Endodermal cell (in vitro differentiated cells): ENCODE data around the gene BIRC6. TPM values are rescaled to one million over a fixed set of nuclear protein-coding genes. Genes with fewer than 3 reads are reported as not detected.

ENCODE experiments used
- DNase-seq: peaks from one replicate; pipeline ENCODE4 v3.0.0-alpha.2; 2017
- H3K27ac ChIP-seq: 2 replicates; pipeline ENCODE4 v1.5.1; 2013; ENCODE audit warnings: mild to moderate bottlenecking, low read depth, low read length, moderate library complexity
- H3K27me3 ChIP-seq: 2 replicates; pipeline ENCODE4 v1.6.1; 2013; ENCODE audit warnings: mild to moderate bottlenecking, low read length, moderate library complexity; ENCODE audit not compliant: insufficient read depth, control insufficient read depth, poor library complexity, severe bottlenecking
- H3K36me3 ChIP-seq: 2 replicates; pipeline ENCODE4 v1.7.0; 2013; ENCODE audit warnings: mild to moderate bottlenecking, low read length, moderate library complexity; ENCODE audit not compliant: control insufficient read depth, insufficient read depth
- H3K4me1 ChIP-seq: one replicate; pipeline ENCODE4 v1.7.0; 2013; ENCODE audit warnings: low read length; ENCODE audit not compliant: control insufficient read depth, insufficient read depth
- H3K4me3 ChIP-seq: 2 replicates; pipeline ENCODE4 v1.5.1; 2013; ENCODE audit warnings: mild to moderate bottlenecking, low read length, moderate library complexity
- H3K9ac ChIP-seq: 2 replicates; pipeline ENCODE4 v1.6.1; 2013; ENCODE audit warnings: mild to moderate bottlenecking, low read length, moderate library complexity; ENCODE audit not compliant: poor library complexity, severe bottlenecking; ENCODE audit errors: extremely low read depth
- H3K9me3 ChIP-seq: 2 replicates; pipeline ENCODE4 v1.6.1; 2013; ENCODE audit warnings: mild to moderate bottlenecking, low read length, moderate library complexity; ENCODE audit not compliant: control insufficient read depth
- H3K27ac Mint-ChIP-seq: 2 replicates; pipeline ENCODE4 v1.8.0; 2020; ENCODE audit warnings: mixed read lengths
- H3K27me3 Mint-ChIP-seq: 2 replicates; pipeline ENCODE4 v1.8.0; 2021; ENCODE audit warnings: mild to moderate bottlenecking, mixed read lengths; ENCODE audit not compliant: insufficient read depth
- H3K36me3 Mint-ChIP-seq: 2 replicates; pipeline ENCODE4 v1.8.0; 2020; ENCODE audit warnings: low read depth, mixed read lengths
- H3K4me1 Mint-ChIP-seq: 2 replicates; pipeline ENCODE4 v1.8.0; 2020; ENCODE audit warnings: mixed read lengths
- H3K4me3 Mint-ChIP-seq: 2 replicates; pipeline ENCODE4 v1.8.0; 2020; ENCODE audit warnings: mild to moderate bottlenecking, moderate library complexity, mixed read lengths
- H3K9me3 Mint-ChIP-seq: 2 replicates; pipeline ENCODE4 v1.8.0; 2020; ENCODE audit warnings: mild to moderate bottlenecking, mixed read lengths
- CTCF ChIP-seq: fragments of 200-600 bp; sonication (generic); conservative IDR thresholded peaks from 2 replicates; pipeline ENCODE4 v1.5.0; 2021; ENCODE audit warnings: antibody characterized with exemption, mild to moderate bottlenecking
- WGBS, 2 experiments: methylation state at CpG; one replicate each; pipeline versions ENCODE4 v1.1.5 to v1.1.7; 2013; ENCODE audit warnings: missing lambda C conversion rate in 2 of 2, mixed read lengths in 1 of 2; ENCODE audit not compliant: insufficient coverage in 1 of 2, insufficient read length in 1 of 2; 5-methylcytosine and 5-hydroxymethylcytosine counted together
- total RNA-seq, 2 donors: library from RNA; stranded (reverse); fragmentation: NEBNext Ultra II Directional in 1 of 2; extraction: Animal tissue kit (Norgen Biotek cat#: 25700) in 1 of 2; gene quantifications; 2 replicates in 1 of 2; 3 replicates in 1 of 2; pipeline ENCODE4 v1.2.1, GENCODE V29; 2021

BIRC6 gene
- total RNA-seq, 2 donors from 2014 or later, result 84.6 to 111 TPM

- H3K36me3 Mint-ChIP-seq, result peaks cover 24% of the 10 kb centered on the region
- H3K4me3 ChIP-seq, result no peak overlapping the region
- H3K36me3 ChIP-seq, result peaks cover 28% of the 10 kb centered on the region
- no peaks in the 10 kb centered on the region for H3K4me1 ChIP-seq
- H3K27ac ChIP-seq, result no peak overlapping the region
- WGBS, 2 experiments, result 92 to 98% methylated on average over 6 to 7 of the region's 7 CpGs
- H3K9ac ChIP-seq, result no peak overlapping the region
- TF ChIP-seq CTCF, result no peak
- DNase-seq, result no peak
- H3K4me3 Mint-ChIP-seq, result no peak overlapping the region
- H3K27me3 Mint-ChIP-seq, result no peaks in the 10 kb centered on the region
- H3K27me3 ChIP-seq, result no peaks in the 10 kb centered on the region
- no peaks in the 10 kb centered on the region for H3K9me3 ChIP-seq
- H3K4me1 Mint-ChIP-seq, result no peaks in the 10 kb centered on the region
- H3K27ac Mint-ChIP-seq, result no peak overlapping the region
- H3K9me3 Mint-ChIP-seq, result no peaks in the 10 kb centered on the region
These were observed 295.9 kb downstream of the BIRC6 start for GRCh38 chr2:32652555-32653209.

DNA sequence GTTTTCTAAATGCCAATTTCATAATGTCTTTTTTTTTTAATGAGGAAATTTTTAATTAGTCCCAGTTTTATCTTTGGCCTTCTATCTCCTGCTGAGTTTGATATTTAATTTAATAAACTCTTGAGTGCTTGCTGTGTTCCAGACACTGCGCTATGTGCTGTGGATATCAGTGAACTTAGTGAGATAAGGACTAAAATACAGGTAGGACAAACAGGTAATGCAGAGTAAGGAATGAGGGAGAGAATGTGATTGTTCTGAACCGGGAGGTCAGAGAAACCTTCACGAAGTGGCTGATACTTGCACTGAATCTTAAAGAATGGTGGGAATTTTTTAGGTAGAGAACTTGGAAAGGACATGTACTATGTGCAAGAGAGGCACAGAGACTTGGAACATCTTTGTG is 299.2 kb downstream of the BIRC6 start:
- H3K27ac ChIP-seq, result no peak overlapping the region
- Mint-ChIP-seq H3K27ac (peak overlapping the region; percentile 14), H3K27me3 (no peaks in the 10 kb centered on the region), H3K4me3 (no peak overlapping the region), H3K9me3 (peaks cover 1% of the 10 kb centered on the region), H3K4me1 (no peaks in the 10 kb centered on the region), H3K36me3 (peaks cover 26% of the 10 kb centered on the region)
- H3K9me3 ChIP-seq, result no peaks in the 10 kb centered on the region
- H3K9ac ChIP-seq, result no peak overlapping the region
- 91 to 92% methylated on average over 3 of the region's 3 CpGs for WGBS, 2 experiments
- H3K4me1 ChIP-seq, result no peaks in the 10 kb centered on the region
- H3K36me3 ChIP-seq, result peaks cover 14% of the 10 kb centered on the region
- no peaks in the 10 kb centered on the region for H3K27me3 ChIP-seq
- TF ChIP-seq CTCF, result no peak
- no peak overlapping the region for H3K4me3 ChIP-seq
- no peak for DNase-seq

DNA sequence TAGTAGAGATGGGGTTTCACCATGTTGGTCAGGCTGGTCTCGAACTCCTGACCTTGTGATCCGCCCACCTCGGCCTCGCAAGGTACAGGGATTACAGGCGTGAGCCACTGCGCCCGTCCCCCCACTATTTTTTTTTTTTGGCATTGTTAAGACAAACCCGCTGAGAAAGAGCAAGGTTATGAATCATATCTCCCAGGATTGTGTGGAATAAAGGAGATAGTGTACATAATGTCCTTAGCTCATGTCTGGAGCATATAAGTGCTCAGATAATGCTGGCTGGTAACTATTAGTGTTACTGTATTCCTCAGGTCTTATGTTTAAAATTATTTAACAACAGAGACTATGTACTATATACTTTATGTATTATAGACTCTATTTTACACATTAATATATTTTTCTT is 307.0 kb downstream of the BIRC6 start:
- H3K9ac ChIP-seq, result no peak overlapping the region
- Mint-ChIP-seq H3K9me3 (peaks cover 1% of the 10 kb centered on the region), H3K36me3 (peaks cover 17% of the 10 kb centered on the region), H3K27ac (no peak overlapping the region), H3K27me3 (no peaks in the 10 kb centered on the region), H3K4me3 (no peak overlapping the region), H3K4me1 (no peaks in the 10 kb centered on the region)
- no peak for TF ChIP-seq CTCF
- no peaks in the 10 kb centered on the region for H3K27me3 ChIP-seq
- H3K36me3 ChIP-seq, result no peaks in the 10 kb centered on the region
- no peak overlapping the region for H3K27ac ChIP-seq
- WGBS, 2 experiments, result 88 to 92% methylated on average over 1 to 8 of the region's 8 CpGs
- no peak for DNase-seq
- H3K9me3 ChIP-seq, result no peaks in the 10 kb centered on the region
- H3K4me3 ChIP-seq, result no peak overlapping the region
- H3K4me1 ChIP-seq, result no peaks in the 10 kb centered on the region
